ENCODE data around the gene KRTAP10-11.

DNA sequence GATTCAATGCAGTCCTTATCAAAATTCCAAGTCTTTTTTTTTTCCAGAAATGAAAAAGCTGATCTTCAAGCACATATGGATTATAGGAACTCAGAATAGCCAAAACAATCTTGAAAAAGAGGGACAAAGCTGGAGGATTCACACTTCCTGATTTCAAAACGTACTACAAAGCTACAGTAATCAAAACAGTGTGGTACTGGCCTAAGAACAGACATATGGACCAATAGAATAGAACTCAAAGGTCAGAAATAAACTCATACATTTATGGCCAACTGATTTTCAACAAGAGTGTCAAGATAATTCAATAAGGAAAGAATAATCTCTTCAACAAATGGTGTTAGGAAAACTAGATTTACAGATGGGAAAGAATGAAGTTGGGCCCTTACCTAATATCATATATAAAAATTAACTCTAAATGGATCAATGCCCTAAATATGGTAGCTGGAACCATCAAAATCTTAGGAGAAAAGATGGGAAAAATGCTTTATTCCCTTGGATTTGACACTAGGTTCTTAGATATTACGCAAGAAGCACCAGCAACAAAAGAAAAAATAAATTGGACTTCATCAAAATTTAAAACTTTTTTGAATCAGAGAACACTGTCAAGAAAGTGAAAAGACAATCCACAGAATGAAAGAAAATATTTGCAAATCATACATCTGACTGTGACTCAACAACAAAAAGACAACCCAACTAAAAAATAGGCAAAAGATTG, 46.7 kb downstream of the KRTAP10-11 start:
- TF ChIP-seq EZH2 (optimal IDR thresholded peaks at IDR 0.05; ENCODE audit: low read depth, low read length) (no peak), EZH2phosphoT487 (IDR thresholded peaks at IDR 0.05; ENCODE audit: low read length) (no peak)
- TF ChIP-seq, protein P1, sequence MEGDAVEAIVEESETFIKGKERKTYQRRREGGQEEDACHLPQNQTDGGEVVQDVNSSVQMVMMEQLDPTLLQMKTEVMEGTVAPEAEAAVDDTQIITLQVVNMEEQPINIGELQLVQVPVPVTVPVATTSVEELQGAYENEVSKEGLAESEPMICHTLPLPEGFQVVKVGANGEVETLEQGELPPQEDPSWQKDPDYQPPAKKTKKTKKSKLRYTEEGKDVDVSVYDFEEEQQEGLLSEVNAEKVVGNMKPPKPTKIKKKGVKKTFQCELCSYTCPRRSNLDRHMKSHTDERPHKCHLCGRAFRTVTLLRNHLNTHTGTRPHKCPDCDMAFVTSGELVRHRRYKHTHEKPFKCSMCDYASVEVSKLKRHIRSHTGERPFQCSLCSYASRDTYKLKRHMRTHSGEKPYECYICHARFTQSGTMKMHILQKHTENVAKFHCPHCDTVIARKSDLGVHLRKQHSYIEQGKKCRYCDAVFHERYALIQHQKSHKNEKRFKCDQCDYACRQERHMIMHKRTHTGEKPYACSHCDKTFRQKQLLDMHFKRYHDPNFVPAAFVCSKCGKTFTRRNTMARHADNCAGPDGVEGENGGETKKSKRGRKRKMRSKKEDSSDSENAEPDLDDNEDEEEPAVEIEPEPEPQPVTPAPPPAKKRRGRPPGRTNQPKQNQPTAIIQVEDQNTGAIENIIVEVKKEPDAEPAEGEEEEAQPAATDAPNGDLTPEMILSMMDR (IDR thresholded peaks at IDR 0.05; ENCODE audit: low read length) = no peak

All from MM.1S (cell line).